HEK293T (cell line): Measurements from ENCODE around the gene CD82.

ENCODE experiments used
- ARNT ChIP-seq: fragments of 450-650 bp; IDR thresholded peaks from 2 replicates; pipeline ENCODE4 v1.6.1; 2017; ENCODE audit warnings: mild to moderate bottlenecking
- FOXM1 ChIP-seq: fragments of 450-650 bp; IDR thresholded peaks from 2 replicates; pipeline ENCODE4 v1.6.1; 2017; ENCODE audit warnings: mild to moderate bottlenecking, borderline replicate concordance
- SP1 ChIP-seq: fragments of 450-650 bp; IDR thresholded peaks from 2 replicates; pipeline ENCODE4 v1.6.1; 2017
- SUZ12 ChIP-seq: fragments of 450-650 bp; IDR thresholded peaks from 2 replicates; pipeline ENCODE4 v1.6.1; 2016; ENCODE audit warnings: mild to moderate bottlenecking

DNA sequence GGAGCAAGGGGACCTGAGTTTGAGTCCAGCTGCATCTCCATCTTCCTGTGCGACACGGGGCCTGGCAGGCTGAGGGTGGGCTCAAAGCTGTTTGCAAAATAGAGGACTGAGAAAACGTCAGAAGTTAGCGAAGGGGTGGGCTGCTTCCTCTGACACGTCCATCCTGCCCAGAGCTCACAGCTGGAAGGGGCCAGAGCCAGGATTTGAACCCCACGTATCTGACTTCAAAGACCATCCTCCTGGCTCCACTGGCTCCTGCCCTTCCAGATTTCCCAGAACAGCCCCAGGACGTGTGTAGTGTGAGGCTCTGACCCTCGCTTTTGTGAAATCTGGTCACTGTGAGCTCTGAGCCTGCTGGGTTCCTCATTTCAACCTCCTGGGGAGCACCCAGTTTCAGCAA, 56.3 kb downstream of the CD82 start:
- TF ChIP-seq SP1 (no peak), SUZ12 (no peak), FOXM1 (no peak), ARNT (no peak)
